PC-3 (cell line): Measurements from ENCODE around the gene GIPC2. TPM values are rescaled to one million over a fixed set of nuclear protein-coding genes. Genes with fewer than 3 reads are reported as not detected.

ENCODE experiments used
- ATAC-seq: fragments of 200-7000 bp; cut with Tn5 transposase; 2 replicates; pipeline ENCODE4 v1.9.1; 2020; ENCODE audit warnings: mild to moderate bottlenecking, moderate library complexity
- BruUV-seq: library from RNA; stranded (reverse); fragments of 400-500 nt; replicated peaks from 2 replicates; lab custom pipeline; 2021; lab: Mats Ljungman, UMichigan
- CTCF ChIA-PET: fragments of 300-600 bp; sonication (Branson Sonifier 250); formaldehyde crosslinking; loops from one replicate; lab custom pipeline; 2022; ENCODE audit warnings: antibody characterized with exemption; lab: Charles Lee
- POLR2A ChIA-PET: fragments of 300-600 bp; sonication (Branson Sonifier 250); formaldehyde crosslinking; loops from one replicate; lab custom pipeline; 2022; ENCODE audit warnings: antibody characterized with exemption; ENCODE audit not compliant: unreplicated experiment; lab: Charles Lee
- DNase-seq: peaks from one replicate; pipeline ENCODE4 v3.0.0-alpha.2; 2015
- H2AFZ ChIP-seq: fragments of 300-600 bp; sonication (generic); 2 replicates; pipeline ENCODE4 v1.6.0; 2016; ENCODE audit warnings: antibody characterized with exemption, low read length
- H3F3A ChIP-seq: fragments of 300-600 bp; sonication (generic); one replicate; pipeline ENCODE4 v1.6.0; 2017; ENCODE audit warnings: antibody characterized with exemption, low read length, control low read depth, mild to moderate bottlenecking; ENCODE audit not compliant: unreplicated experiment
- H3K27ac ChIP-seq: fragments of 300-600 bp; sonication (generic); 2 replicates; pipeline ENCODE4 v1.5.1; 2016; ENCODE audit warnings: mild to moderate bottlenecking, low read length
- H3K27me3 ChIP-seq: fragments of 300-600 bp; sonication (generic); 2 replicates; pipeline ENCODE4 v1.6.1; 2016; ENCODE audit warnings: low read length, mixed read lengths
- H3K36me3 ChIP-seq: fragments of 300-600 bp; sonication (generic); 2 replicates; pipeline ENCODE4 v1.6.1; 2016; ENCODE audit warnings: low read depth, mixed run types, low read length, mixed read lengths
- H3K4me1 ChIP-seq: fragments of 300-600 bp; sonication (generic); 2 replicates; pipeline ENCODE4 v1.5.1; 2016; ENCODE audit warnings: low read length; ENCODE audit not compliant: insufficient read depth
- H3K4me2 ChIP-seq: fragments of 300-600 bp; sonication (generic); 2 replicates; pipeline ENCODE4 v1.6.0; 2016; ENCODE audit warnings: low read length
- H3K4me3 ChIP-seq: fragments of 300-600 bp; sonication (generic); 2 replicates; pipeline ENCODE4 v1.5.1; 2016; ENCODE audit warnings: mild to moderate bottlenecking, low read length, mixed read lengths
- H3K79me2 ChIP-seq: fragments of 300-600 bp; sonication (generic); 2 replicates; pipeline ENCODE4 v1.6.1; 2017; ENCODE audit warnings: low read length, mixed read lengths
- H3K9ac ChIP-seq: fragments of 300-600 bp; sonication (generic); 2 replicates; pipeline ENCODE4 v1.6.0; 2016; ENCODE audit warnings: mild to moderate bottlenecking, low read length
- H3K9me2 ChIP-seq: fragments of 300-600 bp; sonication (generic); replicated peaks from 2 replicates; pipeline ENCODE4 v1.6.1; 2016; ENCODE audit warnings: mixed run types, low read length, mixed read lengths
- H3K9me3 ChIP-seq: fragments of 300-600 bp; sonication (generic); 2 replicates; pipeline ENCODE4 v1.6.1; 2016; ENCODE audit warnings: low read length, mixed read lengths
- H4K20me1 ChIP-seq: fragments of 300-600 bp; sonication (generic); 2 replicates; pipeline ENCODE4 v1.6.1; 2016; ENCODE audit warnings: low read length, mixed read lengths
- CTCF ChIP-seq: fragments of 300-600 bp; sonication (generic); conservative IDR thresholded peaks from 2 replicates; pipeline ENCODE4 v1.5.1; 2017; ENCODE audit warnings: antibody characterized with exemption, low read depth, mild to moderate bottlenecking, low read length
- EZH2 ChIP-seq: fragments of 300-600 bp; sonication (generic); IDR thresholded peaks from one replicate; pipeline ENCODE4 v1.6.1; 2017; ENCODE audit warnings: antibody characterized with exemption, mild to moderate bottlenecking, low read length; ENCODE audit not compliant: unreplicated experiment
- EZH2phosphoT487 ChIP-seq: fragments of 300-600 bp; sonication (generic); IDR thresholded peaks from 2 replicates; pipeline ENCODE4 v1.6.1; 2018; ENCODE audit warnings: mild to moderate bottlenecking, antibody characterized with exemption, low read length, borderline replicate concordance
- intact Hi-C: fragments of 100-400 bp; cut with micrococcal nuclease; formaldehyde crosslinking; loops from 2 replicates; pipeline ENCODE4 v1.9.0; 2023
- total RNA-seq: library from RNA; depleted of rRNA; stranded (reverse); fragments of >200 nt; gene quantifications from 2 replicates; pipeline ENCODE4 v1.2.3, GENCODE V29; 2014

GIPC2 gene
- total RNA-seq, 1 experiment from 2014 or later: not detected

- ATAC-seq (no peak), DNase-seq (peak; percentile 29)
- no peaks in the 10 kb centered on the region for H4K20me1 ChIP-seq
- TF ChIP-seq EZH2 (no peak), EZH2phosphoT487 (no peak), CTCF (no peak)
- H3K4me1 ChIP-seq: peaks cover 47% of the 10 kb centered on the region
- no peaks in the 10 kb centered on the region for H3K36me3 ChIP-seq
- H3K79me2 ChIP-seq: peaks cover 34% of the 10 kb centered on the region
- no TSS peak for BruUV-seq
- H3F3A ChIP-seq: no peaks in the 10 kb centered on the region
- H3K4me2 ChIP-seq: peak overlapping the region; percentile 91
- peak overlapping the region; percentile 50 for H2AFZ ChIP-seq
- peak overlapping the region; percentile 20 for H3K9ac ChIP-seq
- no peaks in the 10 kb centered on the region for H3K27me3 ChIP-seq
- H3K4me3 ChIP-seq: peak overlapping the region; percentile 84
- no peaks in the 10 kb centered on the region for H3K9me2 ChIP-seq
- no peaks in the 10 kb centered on the region for H3K9me3 ChIP-seq
- H3K27ac ChIP-seq: peak overlapping the region; percentile 92
- ChIA-PET CTCF (no interaction called here), POLR2A (interaction anchor here (0.5 to 0.7 kb wide), 3 partner anchors 11 to 111 kb away, joined by 3 to 4 read pairs (median 4); no protein-coding TSS in a partner anchor)
- intact Hi-C loops: no loop called here
Observed at GRCh38 chr1:78003070-78003746, 42.6 kb upstream of the GIPC2 start.

DNA sequence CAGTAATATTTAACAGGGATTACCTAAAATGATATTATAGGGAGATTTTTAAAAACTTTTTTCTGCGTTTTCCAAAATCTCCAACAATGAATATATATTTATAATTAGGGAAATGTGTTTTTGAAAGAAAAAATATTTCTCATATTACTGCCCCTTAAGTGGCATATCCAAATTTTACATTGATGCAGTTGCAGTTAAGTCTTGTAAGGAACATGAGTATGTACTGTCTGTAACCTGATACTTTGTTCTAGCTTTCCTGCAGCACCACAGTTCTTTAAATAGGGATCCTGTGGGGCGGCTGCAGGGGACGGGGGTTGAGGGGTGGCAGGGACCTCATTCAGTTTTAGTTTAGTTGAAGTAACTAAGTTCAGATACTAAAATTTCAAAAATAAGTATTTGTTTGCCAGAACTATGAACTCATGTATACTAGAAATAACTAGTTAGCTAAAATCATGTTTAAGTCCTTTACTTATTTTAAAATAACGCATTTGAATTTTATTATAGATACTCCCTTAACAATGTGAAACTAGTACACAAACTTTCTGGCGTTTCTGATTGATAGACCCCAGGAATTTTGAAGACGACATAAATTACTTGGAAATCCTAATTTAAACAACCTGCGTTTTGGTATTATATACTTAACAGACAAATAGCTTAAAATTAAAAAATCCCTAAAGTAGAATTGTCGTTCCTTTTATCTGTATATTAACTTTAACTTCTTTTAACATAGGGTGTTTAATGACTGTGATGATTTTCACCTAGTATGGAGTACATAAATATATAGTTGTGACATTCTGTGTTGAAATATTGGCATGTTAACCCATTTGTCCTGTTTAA, 41.7 kb upstream of the GIPC2 start:
- DNase-seq (peak; percentile 84), ATAC-seq (peak; percentile 71)
- Histone ChIP-seq H2AFZ (peak overlapping the region; percentile 75), H3K36me3 (no peaks in the 10 kb centered on the region), H3K27ac (peak overlapping the region; percentile 92), H3K27me3 (no peaks in the 10 kb centered on the region), H3K9me3 (no peaks in the 10 kb centered on the region), H3F3A (no peaks in the 10 kb centered on the region), H3K9me2 (no peaks in the 10 kb centered on the region), H3K79me2 (peaks cover 38% of the 10 kb centered on the region), H3K4me1 (peaks cover 43% of the 10 kb centered on the region), H3K9ac (peak overlapping the region; percentile 84), H4K20me1 (no peaks in the 10 kb centered on the region), H3K4me3 (peak overlapping the region; percentile 84), H3K4me2 (peak overlapping the region; percentile 91)
- intact Hi-C loops: loop anchor here (1.0 to 2.0 kb wide), 4 partner anchors 25 to 110 kb away; partner anchors contain the start of gene FUBP1
- TSS peak; percentile 100 for BruUV-seq
- POLR2A ChIA-PET: interaction anchor here (0.5 to 2.0 kb wide), 17 partner anchors 12 to 1226 kb away, joined by 3 to 24 read pairs (median 4); partner anchors contain the start of genes FUBP1 and IFI44L
- CTCF ChIA-PET: interaction anchor here (0.6 to 2.2 kb wide), 5 partner anchors 25 to 439 kb away, joined by 3 to 22 read pairs (median 5); partner anchors contain the start of gene FUBP1
- no peak for TF ChIP-seq EZH2phosphoT487
- no peak for TF ChIP-seq CTCF
- no peak for TF ChIP-seq EZH2
